ENCODE data around the gene SMG6. TPM values are rescaled to one million over a fixed set of nuclear protein-coding genes. Genes with fewer than 3 reads are reported as not detected.

The SMG6 gene
- polyA plus RNA-seq, 2 donors = 14.0 to 16.7 TPM

DNA sequence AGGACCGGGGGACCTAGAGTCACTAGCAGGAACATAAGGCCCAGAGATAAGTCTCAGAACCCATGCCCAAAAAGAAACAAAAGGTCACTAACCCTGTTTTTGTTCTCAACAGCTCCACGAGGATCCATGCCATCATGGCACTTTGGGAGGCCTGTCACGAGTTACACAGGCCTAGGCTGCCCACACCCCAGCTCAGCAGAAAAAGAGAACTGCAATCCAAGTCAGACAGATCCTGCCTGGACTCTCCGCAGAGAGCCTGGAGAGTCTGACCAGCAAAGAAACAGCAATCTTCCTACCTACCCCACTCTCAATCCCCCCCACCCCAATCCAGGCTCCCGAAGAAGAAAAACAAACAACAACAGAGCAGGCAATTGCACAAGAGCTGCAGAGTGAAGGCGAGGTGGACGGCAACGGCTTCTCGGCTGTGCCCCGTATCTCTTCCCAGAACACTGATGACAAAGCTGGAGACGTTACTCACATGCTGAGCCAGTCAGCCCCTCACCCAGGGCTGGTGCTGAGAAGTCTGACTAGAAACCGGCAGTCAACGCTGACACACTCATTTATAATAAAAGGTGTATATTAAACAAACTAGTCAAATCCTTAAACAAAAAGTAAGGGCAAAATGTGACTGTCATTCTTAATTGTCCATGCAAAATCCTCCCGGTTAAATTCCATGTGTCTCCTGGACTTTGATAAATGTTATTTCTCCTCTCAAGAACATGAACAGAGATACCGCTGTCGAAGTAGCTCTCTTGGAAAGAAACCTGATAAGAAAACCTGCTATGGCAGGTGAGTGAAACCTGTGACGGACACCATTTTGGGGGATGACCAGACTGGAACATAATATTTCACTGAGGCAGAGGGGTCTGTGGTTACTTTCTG, 89.3 kb downstream of the SMG6 start:
- no peak overlapping the region for H3K4me3 ChIP-seq (ENCODE audit: low read depth in 1 of 2, low read length in 2 of 2)
- no peaks in the 10 kb centered on the region for H3K36me3 ChIP-seq (ENCODE audit: control insufficient read depth in 2 of 2, insufficient read depth in 2 of 2, low read length in 1 of 2)
- WGBS, 2 donors = 60 to 63% methylated on average over 17 of the region's 17 CpGs
- H3K9me3 ChIP-seq (ENCODE audit: control insufficient read depth in 2 of 2, insufficient read depth in 1 of 2, low read depth in 1 of 2, low read length in 1 of 2) = no peaks in the 10 kb centered on the region
- H3K27me3 ChIP-seq (ENCODE audit: control insufficient read depth in 1 of 2, insufficient read depth in 2 of 2, low read length in 2 of 2) = no peaks in the 10 kb centered on the region
- H3K4me1 ChIP-seq (ENCODE audit: control insufficient read depth in 2 of 2, insufficient read depth in 2 of 2, low read length in 1 of 2) = peaks cover 0 to 5% of the 10 kb centered on the region in 2 donors
- peak overlapping the region; percentile 43 to 50 for H3K27ac ChIP-seq (ENCODE audit: low read depth in 2 of 2, low read length in 1 of 2)

DNA sequence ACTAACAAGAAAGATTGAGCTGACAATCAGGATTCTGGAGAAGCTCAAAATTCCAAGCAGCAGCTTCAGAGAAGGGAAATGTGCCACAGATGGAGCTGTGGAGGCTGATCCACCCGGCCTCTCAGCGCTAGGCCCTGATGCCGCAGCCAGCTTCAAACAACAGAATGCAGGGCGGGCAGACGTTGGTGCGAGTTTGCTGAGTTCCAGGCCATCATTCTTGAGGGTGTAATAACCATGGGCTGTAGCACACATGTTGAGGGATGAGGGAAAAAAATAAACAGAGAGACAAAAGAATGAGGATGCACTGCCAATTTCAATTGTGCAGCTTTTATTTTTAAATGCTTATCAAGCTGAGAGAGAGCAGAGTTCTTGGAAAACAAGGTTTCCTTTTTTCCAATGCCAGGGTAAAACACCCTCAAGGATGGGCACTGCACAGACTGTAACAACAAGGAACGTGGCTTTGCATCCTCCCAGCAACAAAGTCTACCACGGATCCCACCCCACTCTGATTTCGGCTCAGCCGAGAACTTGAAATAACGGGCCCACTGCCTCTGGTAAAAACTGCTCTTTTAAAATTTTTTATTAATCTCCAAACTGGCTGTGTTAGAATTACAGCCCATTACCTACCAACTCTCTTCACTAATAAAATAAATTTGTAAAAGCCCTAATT, 90.2 kb downstream of the SMG6 start:
- H3K4me1 ChIP-seq (ENCODE audit: control insufficient read depth in 2 of 2, insufficient read depth in 2 of 2, low read length in 1 of 2) = peaks cover 0 to 5% of the 10 kb centered on the region in 2 donors
- no peaks in the 10 kb centered on the region for H3K36me3 ChIP-seq (ENCODE audit: control insufficient read depth in 2 of 2, insufficient read depth in 2 of 2, low read length in 1 of 2)
- peak overlapping the region; percentile 50 to 78 for H3K27ac ChIP-seq (ENCODE audit: low read depth in 2 of 2, low read length in 1 of 2)
- H3K27me3 ChIP-seq (ENCODE audit: control insufficient read depth in 1 of 2, insufficient read depth in 2 of 2, low read length in 2 of 2) = no peaks in the 10 kb centered on the region
- 59 to 60% methylated on average over 11 of the region's 11 CpGs for WGBS, 2 donors
- H3K4me3 ChIP-seq (ENCODE audit: low read depth in 1 of 2, low read length in 2 of 2) = no peak overlapping the region
- no peaks in the 10 kb centered on the region for H3K9me3 ChIP-seq (ENCODE audit: control insufficient read depth in 2 of 2, insufficient read depth in 1 of 2, low read depth in 1 of 2, low read length in 1 of 2)

DNA sequence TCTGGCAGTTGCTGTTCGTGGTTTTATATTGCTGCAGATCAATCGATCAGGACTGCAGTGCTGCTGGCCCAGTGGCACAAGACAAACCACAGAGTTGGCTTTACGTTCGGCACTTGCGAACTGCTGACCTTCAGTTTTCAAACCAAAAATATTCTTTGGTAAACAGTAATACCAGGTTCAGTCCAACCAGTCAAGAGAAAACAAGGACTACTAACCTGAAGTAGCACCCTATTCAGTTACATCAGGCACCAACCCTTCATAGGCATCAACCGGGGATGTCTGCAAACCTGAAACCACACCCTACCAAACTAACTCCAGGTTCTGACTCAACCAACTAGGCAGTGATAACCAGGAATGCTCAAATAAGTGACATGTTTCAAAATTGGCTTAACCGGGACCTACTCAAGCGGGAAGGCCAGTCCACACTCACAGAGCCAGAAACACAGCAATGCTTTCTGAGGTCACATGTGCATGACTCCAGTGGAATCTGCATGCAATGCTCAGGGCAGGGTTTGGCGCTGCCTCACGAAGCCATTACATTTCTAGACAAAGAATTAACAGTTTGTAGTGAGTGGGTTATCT, 91.1 kb downstream of the SMG6 start:
- WGBS, 2 donors = 57 to 59% methylated on average over 10 of the region's 10 CpGs
- H3K27me3 ChIP-seq (ENCODE audit: control insufficient read depth in 1 of 2, insufficient read depth in 2 of 2, low read length in 2 of 2) = no peaks in the 10 kb centered on the region
- H3K36me3 ChIP-seq (ENCODE audit: control insufficient read depth in 2 of 2, insufficient read depth in 2 of 2, low read length in 1 of 2) = no peaks in the 10 kb centered on the region
- H3K9me3 ChIP-seq (ENCODE audit: control insufficient read depth in 2 of 2, insufficient read depth in 1 of 2, low read depth in 1 of 2, low read length in 1 of 2) = no peaks in the 10 kb centered on the region
- peak overlapping the region; percentile 71 to 87 for H3K27ac ChIP-seq (ENCODE audit: low read depth in 2 of 2, low read length in 1 of 2)
- no peak overlapping the region for H3K4me3 ChIP-seq (ENCODE audit: low read depth in 1 of 2, low read length in 2 of 2)
- peaks cover 0 to 6% of the 10 kb centered on the region in 2 donors for H3K4me1 ChIP-seq (ENCODE audit: control insufficient read depth in 2 of 2, insufficient read depth in 2 of 2, low read length in 1 of 2)

DNA sequence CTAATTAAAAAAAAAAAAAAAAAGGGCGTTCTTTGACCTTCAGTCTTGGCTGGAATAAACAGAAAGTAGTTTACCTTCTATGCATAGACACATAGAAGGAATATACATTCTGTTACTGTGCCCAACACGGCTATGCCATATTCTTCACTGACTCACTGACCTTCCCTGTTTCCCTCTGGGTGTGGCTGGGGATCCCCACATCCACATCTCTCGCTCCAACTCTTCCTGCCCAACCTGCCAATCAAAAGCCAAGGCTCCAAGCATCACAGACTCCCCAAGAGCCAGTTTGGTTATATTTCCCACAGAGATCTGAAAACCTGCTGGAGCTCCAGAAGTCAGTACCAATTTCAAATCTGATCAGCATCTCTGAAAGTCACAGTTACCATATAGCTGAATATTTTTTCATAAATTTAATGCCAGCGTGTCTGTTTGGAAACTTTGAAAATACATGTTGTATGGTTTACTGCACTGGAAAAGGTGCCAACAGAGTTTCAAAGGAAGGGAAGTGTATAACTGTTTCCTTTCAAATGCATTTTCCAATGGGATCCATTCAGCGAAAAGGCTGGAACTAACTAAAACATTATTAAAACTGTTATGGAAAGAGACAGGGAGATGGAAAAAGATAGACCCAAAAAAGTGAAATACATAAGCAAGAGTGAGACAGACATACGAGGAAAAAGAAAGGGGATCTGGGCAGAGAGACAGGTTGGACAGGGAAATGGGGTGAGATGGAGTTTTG, 91.8 kb downstream of the SMG6 start:
- Histone ChIP-seq H3K4me3 (ENCODE audit: low read depth in 1 of 2, low read length in 2 of 2) (no peak overlapping the region), H3K27me3 (ENCODE audit: control insufficient read depth in 1 of 2, insufficient read depth in 2 of 2, low read length in 2 of 2) (no peaks in the 10 kb centered on the region), H3K36me3 (ENCODE audit: control insufficient read depth in 2 of 2, insufficient read depth in 2 of 2, low read length in 1 of 2) (no peaks in the 10 kb centered on the region), H3K9me3 (ENCODE audit: control insufficient read depth in 2 of 2, insufficient read depth in 1 of 2, low read depth in 1 of 2, low read length in 1 of 2) (no peaks in the 10 kb centered on the region), H3K4me1 (ENCODE audit: control insufficient read depth in 2 of 2, insufficient read depth in 2 of 2, low read length in 1 of 2) (peaks cover 0 to 6% of the 10 kb centered on the region in 2 donors), H3K27ac (ENCODE audit: low read depth in 2 of 2, low read length in 1 of 2) (peak overlapping the region; percentile 71 to 87)
- 74 to 83% methylated on average over 6 of the region's 6 CpGs for WGBS, 2 donors

DNA sequence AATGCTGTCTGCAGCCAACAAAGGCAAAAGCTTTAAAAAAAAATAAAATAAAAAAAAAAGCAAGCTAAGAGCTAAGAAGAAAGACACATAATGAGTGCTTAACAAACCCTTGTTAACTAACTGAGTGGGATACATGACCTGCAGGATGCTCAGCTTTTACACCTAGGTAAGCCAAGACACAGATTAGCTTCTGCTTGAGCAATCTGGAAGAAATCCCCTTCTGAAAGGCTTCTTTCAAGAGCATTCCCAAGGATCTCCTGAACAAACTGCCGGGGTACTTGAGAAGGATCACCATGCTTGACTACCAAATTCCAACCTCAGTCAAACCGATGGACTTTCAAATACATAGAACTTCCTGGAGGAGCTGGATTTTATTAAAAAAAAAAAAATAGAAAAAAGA, 92.9 kb downstream of the SMG6 start:
- no peak overlapping the region for H3K4me3 ChIP-seq (ENCODE audit: low read depth in 1 of 2, low read length in 2 of 2)
- H3K4me1 ChIP-seq (ENCODE audit: control insufficient read depth in 2 of 2, insufficient read depth in 2 of 2, low read length in 1 of 2) = peaks cover 0 to 6% of the 10 kb centered on the region in 2 donors
- H3K27me3 ChIP-seq (ENCODE audit: control insufficient read depth in 1 of 2, insufficient read depth in 2 of 2, low read length in 2 of 2) = no peaks in the 10 kb centered on the region
- H3K36me3 ChIP-seq (ENCODE audit: control insufficient read depth in 2 of 2, insufficient read depth in 2 of 2, low read length in 1 of 2) = no peaks in the 10 kb centered on the region
- H3K9me3 ChIP-seq (ENCODE audit: control insufficient read depth in 2 of 2, insufficient read depth in 1 of 2, low read depth in 1 of 2, low read length in 1 of 2) = no peaks in the 10 kb centered on the region
- 88 to 91% methylated on average over 2 of the region's 2 CpGs for WGBS, 2 donors
- H3K27ac ChIP-seq (ENCODE audit: low read depth in 2 of 2, low read length in 1 of 2) = no peak overlapping the region

DNA sequence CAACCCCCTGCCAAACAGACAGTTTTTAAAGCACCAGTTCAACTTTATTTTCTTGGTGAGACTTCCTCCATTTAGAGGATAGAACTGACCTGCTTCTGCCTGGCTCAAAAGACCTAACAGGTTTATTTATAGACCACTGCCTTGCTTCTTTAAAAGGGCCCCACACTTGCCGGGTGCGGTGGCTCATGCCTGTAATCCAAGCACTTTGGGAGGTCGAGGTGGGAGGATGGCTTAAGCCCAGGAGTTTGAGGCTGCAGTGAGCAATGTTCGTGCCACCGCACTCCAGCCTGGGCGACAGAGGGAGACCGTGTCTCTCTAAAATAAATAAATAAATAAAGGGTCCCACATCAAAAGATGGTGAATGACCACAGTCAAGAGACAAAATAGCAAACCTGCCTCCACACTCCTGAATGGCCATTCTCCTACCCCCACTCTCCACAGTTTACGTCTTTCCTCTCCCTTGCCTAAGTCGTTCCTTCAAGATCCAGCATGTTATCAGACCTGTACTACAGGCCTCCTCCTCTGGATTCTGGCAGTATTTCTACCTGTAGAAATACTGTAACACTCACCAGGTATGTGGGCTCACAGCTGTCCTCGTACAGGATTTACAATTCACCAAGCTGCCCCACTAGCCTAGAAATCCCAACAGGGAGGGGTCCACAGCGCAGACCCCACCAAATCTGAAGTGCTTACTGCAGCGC, 95.6 kb downstream of the SMG6 start:
- H3K27ac ChIP-seq (ENCODE audit: low read depth in 2 of 2, low read length in 1 of 2) = peak overlapping the region; percentile 3 to 47

DNA sequence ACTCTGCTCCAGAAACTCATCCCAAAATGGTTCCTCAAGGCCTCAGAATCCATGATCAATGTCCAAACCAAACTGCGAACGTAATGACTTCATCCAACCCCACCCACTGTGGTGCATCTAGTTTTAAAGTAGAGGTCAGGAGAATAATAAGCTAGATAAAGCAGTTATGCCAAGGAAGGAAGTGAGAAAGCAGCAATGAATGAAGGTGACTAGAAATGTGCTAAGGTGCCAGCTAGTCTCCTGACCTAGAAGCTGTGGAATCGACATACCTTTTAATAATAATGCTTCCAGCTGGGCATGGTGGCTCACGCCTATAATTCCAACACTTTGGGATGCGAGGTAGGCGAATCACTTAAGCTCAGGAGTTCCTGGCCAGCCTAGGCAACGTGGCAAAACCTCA, 99.2 kb downstream of the SMG6 start:
- H3K4me1 ChIP-seq (ENCODE audit: control insufficient read depth in 2 of 2, insufficient read depth in 2 of 2, low read length in 1 of 2) = peaks cover 0 to 2% of the 10 kb centered on the region in 2 donors
- 90 to 92% methylated on average over 7 of the region's 7 CpGs for WGBS, 2 donors
- H3K27me3 ChIP-seq (ENCODE audit: control insufficient read depth in 1 of 2, insufficient read depth in 2 of 2, low read length in 2 of 2) = no peaks in the 10 kb centered on the region
- no peak overlapping the region for H3K4me3 ChIP-seq (ENCODE audit: low read depth in 1 of 2, low read length in 2 of 2)
- peaks cover 0 to 3% of the 10 kb centered on the region in 2 donors for H3K36me3 ChIP-seq (ENCODE audit: control insufficient read depth in 2 of 2, insufficient read depth in 2 of 2, low read length in 1 of 2)
- no peaks in the 10 kb centered on the region for H3K9me3 ChIP-seq (ENCODE audit: control insufficient read depth in 2 of 2, insufficient read depth in 1 of 2, low read depth in 1 of 2, low read length in 1 of 2)
- H3K27ac ChIP-seq (ENCODE audit: low read depth in 2 of 2, low read length in 1 of 2) = no peak overlapping the region

More for the DNA sequence above, 95.6 kb downstream of the SMG6 start:
- H3K36me3 ChIP-seq (ENCODE audit: control insufficient read depth in 2 of 2, insufficient read depth in 2 of 2, low read length in 1 of 2) = peaks cover 0 to 3% of the 10 kb centered on the region in 2 donors
- no peaks in the 10 kb centered on the region for H3K9me3 ChIP-seq (ENCODE audit: control insufficient read depth in 2 of 2, insufficient read depth in 1 of 2, low read depth in 1 of 2, low read length in 1 of 2)
- H3K27me3 ChIP-seq (ENCODE audit: control insufficient read depth in 1 of 2, insufficient read depth in 2 of 2, low read length in 2 of 2) = no peaks in the 10 kb centered on the region
- no peak overlapping the region for H3K4me3 ChIP-seq (ENCODE audit: low read depth in 1 of 2, low read length in 2 of 2)
- peaks cover 0 to 6% of the 10 kb centered on the region in 2 donors for H3K4me1 ChIP-seq (ENCODE audit: control insufficient read depth in 2 of 2, insufficient read depth in 2 of 2, low read length in 1 of 2)
- WGBS, 2 donors = 59 to 72% methylated on average over 12 of the region's 12 CpGs

DNA sequence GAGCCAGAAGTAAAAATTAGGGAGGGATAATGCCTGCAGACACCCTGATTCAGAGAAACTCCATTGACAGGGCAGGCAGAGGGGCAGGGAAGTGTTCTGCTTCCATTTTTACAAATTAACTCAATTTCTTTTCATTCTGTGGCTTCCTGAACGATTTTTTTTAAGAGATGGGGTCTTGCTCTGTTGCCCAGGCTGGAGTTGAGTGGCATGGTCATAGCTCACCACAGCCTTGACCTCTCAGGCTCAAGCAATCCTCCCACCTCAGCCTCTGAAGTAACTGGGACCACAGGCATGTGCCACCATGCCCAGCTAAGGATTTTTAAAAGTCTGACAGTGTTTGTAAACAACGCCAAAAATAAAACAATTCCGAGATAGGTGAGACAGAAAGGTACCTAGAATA, 99.8 kb downstream of the SMG6 start:
- no peak overlapping the region for H3K4me3 ChIP-seq (ENCODE audit: low read depth in 1 of 2, low read length in 2 of 2)
- peaks cover 0 to 2% of the 10 kb centered on the region in 2 donors for H3K4me1 ChIP-seq (ENCODE audit: control insufficient read depth in 2 of 2, insufficient read depth in 2 of 2, low read length in 1 of 2)
- H3K36me3 ChIP-seq (ENCODE audit: control insufficient read depth in 2 of 2, insufficient read depth in 2 of 2, low read length in 1 of 2) = peaks cover 0 to 3% of the 10 kb centered on the region in 2 donors
- no peaks in the 10 kb centered on the region for H3K9me3 ChIP-seq (ENCODE audit: control insufficient read depth in 2 of 2, insufficient read depth in 1 of 2, low read depth in 1 of 2, low read length in 1 of 2)
- H3K27ac ChIP-seq (ENCODE audit: low read depth in 2 of 2, low read length in 1 of 2) = no peak overlapping the region
- no peaks in the 10 kb centered on the region for H3K27me3 ChIP-seq (ENCODE audit: control insufficient read depth in 1 of 2, insufficient read depth in 2 of 2, low read length in 2 of 2)
- WGBS, 2 donors = 88 to 92% methylated on average over 3 of the region's 3 CpGs
